PC-3 (cell line): ENCODE measurements around the gene ALKAL2. TPM values are rescaled to one million over a fixed set of nuclear protein-coding genes. Genes with fewer than 3 reads are reported as not detected.

Source experiments
- ATAC-seq: fragments of 200-7000 bp; cut with Tn5 transposase; 2 replicates; pipeline ENCODE4 v1.9.1; 2020; ENCODE audit warnings: mild to moderate bottlenecking, moderate library complexity
- BruUV-seq: library from RNA; stranded (reverse); fragments of 400-500 nt; replicated peaks from 2 replicates; lab custom pipeline; 2021; lab: Mats Ljungman, UMichigan
- CTCF ChIA-PET: fragments of 300-600 bp; sonication (Branson Sonifier 250); formaldehyde crosslinking; loops from one replicate; lab custom pipeline; 2022; ENCODE audit warnings: antibody characterized with exemption; lab: Charles Lee
- POLR2A ChIA-PET: fragments of 300-600 bp; sonication (Branson Sonifier 250); formaldehyde crosslinking; loops from one replicate; lab custom pipeline; 2022; ENCODE audit warnings: antibody characterized with exemption; ENCODE audit not compliant: unreplicated experiment; lab: Charles Lee
- DNase-seq: peaks from one replicate; pipeline ENCODE4 v3.0.0-alpha.2; 2015
- H2AFZ ChIP-seq: fragments of 300-600 bp; sonication (generic); 2 replicates; pipeline ENCODE4 v1.6.0; 2016; ENCODE audit warnings: antibody characterized with exemption, low read length
- H3F3A ChIP-seq: fragments of 300-600 bp; sonication (generic); one replicate; pipeline ENCODE4 v1.6.0; 2017; ENCODE audit warnings: antibody characterized with exemption, low read length, control low read depth, mild to moderate bottlenecking; ENCODE audit not compliant: unreplicated experiment
- H3K27ac ChIP-seq: fragments of 300-600 bp; sonication (generic); 2 replicates; pipeline ENCODE4 v1.5.1; 2016; ENCODE audit warnings: mild to moderate bottlenecking, low read length
- H3K27me3 ChIP-seq: fragments of 300-600 bp; sonication (generic); 2 replicates; pipeline ENCODE4 v1.6.1; 2016; ENCODE audit warnings: low read length, mixed read lengths
- H3K36me3 ChIP-seq: fragments of 300-600 bp; sonication (generic); 2 replicates; pipeline ENCODE4 v1.6.1; 2016; ENCODE audit warnings: low read depth, mixed run types, low read length, mixed read lengths
- H3K4me1 ChIP-seq: fragments of 300-600 bp; sonication (generic); 2 replicates; pipeline ENCODE4 v1.5.1; 2016; ENCODE audit warnings: low read length; ENCODE audit not compliant: insufficient read depth
- H3K4me2 ChIP-seq: fragments of 300-600 bp; sonication (generic); 2 replicates; pipeline ENCODE4 v1.6.0; 2016; ENCODE audit warnings: low read length
- H3K4me3 ChIP-seq: fragments of 300-600 bp; sonication (generic); 2 replicates; pipeline ENCODE4 v1.5.1; 2016; ENCODE audit warnings: mild to moderate bottlenecking, low read length, mixed read lengths
- H3K79me2 ChIP-seq: fragments of 300-600 bp; sonication (generic); 2 replicates; pipeline ENCODE4 v1.6.1; 2017; ENCODE audit warnings: low read length, mixed read lengths
- H3K9ac ChIP-seq: fragments of 300-600 bp; sonication (generic); 2 replicates; pipeline ENCODE4 v1.6.0; 2016; ENCODE audit warnings: mild to moderate bottlenecking, low read length
- H3K9me2 ChIP-seq: fragments of 300-600 bp; sonication (generic); replicated peaks from 2 replicates; pipeline ENCODE4 v1.6.1; 2016; ENCODE audit warnings: mixed run types, low read length, mixed read lengths
- H3K9me3 ChIP-seq: fragments of 300-600 bp; sonication (generic); 2 replicates; pipeline ENCODE4 v1.6.1; 2016; ENCODE audit warnings: low read length, mixed read lengths
- H4K20me1 ChIP-seq: fragments of 300-600 bp; sonication (generic); 2 replicates; pipeline ENCODE4 v1.6.1; 2016; ENCODE audit warnings: low read length, mixed read lengths
- EZH2 ChIP-seq: fragments of 300-600 bp; sonication (generic); IDR thresholded peaks from one replicate; pipeline ENCODE4 v1.6.1; 2017; ENCODE audit warnings: antibody characterized with exemption, mild to moderate bottlenecking, low read length; ENCODE audit not compliant: unreplicated experiment
- EZH2phosphoT487 ChIP-seq: fragments of 300-600 bp; sonication (generic); IDR thresholded peaks from 2 replicates; pipeline ENCODE4 v1.6.1; 2018; ENCODE audit warnings: mild to moderate bottlenecking, antibody characterized with exemption, low read length, borderline replicate concordance
- intact Hi-C: fragments of 100-400 bp; cut with micrococcal nuclease; formaldehyde crosslinking; loops from 2 replicates; pipeline ENCODE4 v1.9.0; 2023
- total RNA-seq: library from RNA; depleted of rRNA; stranded (reverse); fragments of >200 nt; gene quantifications from 2 replicates; pipeline ENCODE4 v1.2.3, GENCODE V29; 2014
- TF ChIP-seq, protein P1 (sequence below): fragments of 300-600 bp; sonication (generic); conservative IDR thresholded peaks from 2 replicates; pipeline ENCODE4 v1.5.1; 2017; ENCODE audit warnings: antibody characterized with exemption, low read depth, mild to moderate bottlenecking, low read length

ALKAL2 gene
- total RNA-seq, 1 experiment from 2014 or later: not detected

DNA sequence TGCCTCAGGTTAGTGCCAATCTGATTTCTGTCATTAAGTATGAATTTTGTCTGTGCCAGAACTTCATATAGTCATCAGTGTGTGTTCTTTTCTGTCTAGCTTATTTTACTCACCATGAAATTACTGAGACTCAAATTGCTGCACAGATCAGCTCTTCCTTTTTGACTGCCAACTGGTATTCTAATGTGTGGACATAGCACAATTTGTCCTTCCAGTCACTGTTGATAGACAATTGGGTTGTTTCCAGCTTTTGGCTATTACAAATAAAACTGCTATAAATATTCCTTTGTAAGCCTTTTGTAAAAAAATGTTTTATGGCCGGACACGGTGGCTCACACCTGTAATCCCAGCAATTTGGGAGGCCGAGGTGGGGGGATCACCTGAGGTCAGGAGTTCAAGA is 31.8 kb downstream of the ALKAL2 start:
- Histone ChIP-seq H3K9me2 (no peaks in the 10 kb centered on the region), H3K27ac (no peak overlapping the region), H3K79me2 (peaks cover 4% of the 10 kb centered on the region), H3K9me3 (no peaks in the 10 kb centered on the region), H3K9ac (no peak overlapping the region), H3F3A (no peaks in the 10 kb centered on the region), H3K4me1 (peaks cover 7% of the 10 kb centered on the region; the same call in 1 of the 2 replicates), H3K36me3 (peaks cover 5% of the 10 kb centered on the region; the same call in 1 of the 2 replicates), H4K20me1 (no peaks in the 10 kb centered on the region), H3K4me2 (no peak overlapping the region), H3K4me3 (no peak overlapping the region), H2AFZ (no peak overlapping the region), H3K27me3 (no peaks in the 10 kb centered on the region)
- DNase-seq: no peak
- CTCF ChIA-PET: interaction anchor here (0.6 kb wide), 1 partner anchor 21 kb away, joined by 3 read pairs; no protein-coding TSS in a partner anchor
- intact Hi-C loops: no loop called here
- POLR2A ChIA-PET: no interaction called here
- no peak for ATAC-seq
- TF ChIP-seq, protein P1, sequence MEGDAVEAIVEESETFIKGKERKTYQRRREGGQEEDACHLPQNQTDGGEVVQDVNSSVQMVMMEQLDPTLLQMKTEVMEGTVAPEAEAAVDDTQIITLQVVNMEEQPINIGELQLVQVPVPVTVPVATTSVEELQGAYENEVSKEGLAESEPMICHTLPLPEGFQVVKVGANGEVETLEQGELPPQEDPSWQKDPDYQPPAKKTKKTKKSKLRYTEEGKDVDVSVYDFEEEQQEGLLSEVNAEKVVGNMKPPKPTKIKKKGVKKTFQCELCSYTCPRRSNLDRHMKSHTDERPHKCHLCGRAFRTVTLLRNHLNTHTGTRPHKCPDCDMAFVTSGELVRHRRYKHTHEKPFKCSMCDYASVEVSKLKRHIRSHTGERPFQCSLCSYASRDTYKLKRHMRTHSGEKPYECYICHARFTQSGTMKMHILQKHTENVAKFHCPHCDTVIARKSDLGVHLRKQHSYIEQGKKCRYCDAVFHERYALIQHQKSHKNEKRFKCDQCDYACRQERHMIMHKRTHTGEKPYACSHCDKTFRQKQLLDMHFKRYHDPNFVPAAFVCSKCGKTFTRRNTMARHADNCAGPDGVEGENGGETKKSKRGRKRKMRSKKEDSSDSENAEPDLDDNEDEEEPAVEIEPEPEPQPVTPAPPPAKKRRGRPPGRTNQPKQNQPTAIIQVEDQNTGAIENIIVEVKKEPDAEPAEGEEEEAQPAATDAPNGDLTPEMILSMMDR: no peak
- TF ChIP-seq EZH2: no peak
- TF ChIP-seq EZH2phosphoT487: no peak
- BruUV-seq: no TSS peak

DNA sequence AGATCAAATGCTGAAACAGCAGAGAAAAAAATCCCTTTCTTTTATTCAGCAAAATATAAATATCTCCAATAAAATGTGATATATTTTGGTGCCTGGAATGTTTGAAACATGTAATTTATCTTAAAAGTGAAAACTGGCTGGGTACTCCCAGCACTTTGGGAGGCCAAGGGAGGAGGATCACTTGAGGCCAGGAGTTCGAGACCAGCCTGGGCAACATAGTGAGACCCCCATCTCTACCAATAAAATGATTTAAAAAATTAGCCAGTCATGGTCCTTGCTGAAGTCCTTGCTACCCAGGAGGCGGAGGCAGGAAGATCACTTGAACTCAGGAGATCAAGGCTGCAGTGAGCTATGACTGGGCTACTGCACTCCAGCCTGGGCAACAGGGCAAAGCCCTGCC is 32.7 kb downstream of the ALKAL2 start:
- Histone ChIP-seq H3K27me3 (no peaks in the 10 kb centered on the region), H3F3A (no peaks in the 10 kb centered on the region), H2AFZ (no peak overlapping the region), H3K4me3 (no peak overlapping the region), H4K20me1 (no peaks in the 10 kb centered on the region), H3K4me2 (no peak overlapping the region), H3K79me2 (no peaks in the 10 kb centered on the region), H3K9me3 (no peaks in the 10 kb centered on the region), H3K9ac (no peak overlapping the region), H3K9me2 (no peaks in the 10 kb centered on the region), H3K27ac (no peak overlapping the region), H3K36me3 (peaks cover 5% of the 10 kb centered on the region; the same call in 1 of the 2 replicates), H3K4me1 (no peaks in the 10 kb centered on the region)
- TF ChIP-seq, protein P1: no peak
- TF ChIP-seq EZH2phosphoT487 (no peak), EZH2 (no peak)
- no TSS peak for BruUV-seq
- POLR2A ChIA-PET: no interaction called here
- CTCF ChIA-PET: no interaction called here
- intact Hi-C loops: no loop called here
- DNase-seq: no peak
- no peak for ATAC-seq

DNA sequence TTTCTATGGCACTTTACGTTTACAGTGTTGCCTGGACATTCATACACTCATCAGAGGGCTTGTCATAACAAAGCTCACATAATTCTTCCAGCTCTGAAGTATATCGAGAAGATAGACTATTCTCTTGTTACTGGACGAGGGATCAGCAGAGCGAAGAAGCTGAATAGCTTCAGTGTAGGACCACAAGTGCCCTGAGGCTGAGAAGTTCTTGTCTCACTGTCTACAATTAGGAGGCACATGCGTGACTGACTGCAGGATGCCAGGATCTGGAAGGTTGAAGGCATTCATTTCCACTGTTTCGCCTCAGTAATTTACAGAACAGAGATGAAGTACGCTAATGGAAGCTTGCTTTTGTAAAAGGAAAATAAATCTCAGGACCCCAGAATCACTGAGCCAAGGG is 33.6 kb downstream of the ALKAL2 start:
- no peak overlapping the region for H3K27ac ChIP-seq
- ATAC-seq (no peak), DNase-seq (no peak)
- ChIA-PET POLR2A (no interaction called here), CTCF (interaction anchor here (0.6 kb wide), 1 partner anchor 42 kb away, joined by 5 read pairs; no protein-coding TSS in a partner anchor)
- no peaks in the 10 kb centered on the region for H3K9me2 ChIP-seq
- H3K4me1 ChIP-seq: no peaks in the 10 kb centered on the region
- no peaks in the 10 kb centered on the region for H3F3A ChIP-seq
- BruUV-seq: no TSS peak
- H3K36me3 ChIP-seq: peaks cover 5% of the 10 kb centered on the region; the same call in 1 of the 2 replicates
- no peak overlapping the region for H3K4me2 ChIP-seq
- no peaks in the 10 kb centered on the region for H3K79me2 ChIP-seq
- intact Hi-C loops: no loop called here
- H3K4me3 ChIP-seq: no peak overlapping the region
- no peaks in the 10 kb centered on the region for H4K20me1 ChIP-seq
- no peaks in the 10 kb centered on the region for H3K9me3 ChIP-seq
- no peak overlapping the region for H3K9ac ChIP-seq
- H3K27me3 ChIP-seq: no peaks in the 10 kb centered on the region
- TF ChIP-seq, protein P1: no peak
- TF ChIP-seq EZH2phosphoT487: no peak
- no peak for TF ChIP-seq EZH2
- no peak overlapping the region for H2AFZ ChIP-seq
